Breast epithelium (tissue), 3 donors: ENCODE measurements around the gene SERPINB6.

Experiments used
- CTCF ChIP-seq, 3 donors: fragments of 450-650 bp; IDR thresholded peaks; one replicate each; pipeline ENCODE4 v1.5.1; 2016 to 2017; ENCODE audit warnings: antibody characterized with exemption in 3 of 3, mild to moderate bottlenecking in 3 of 3, moderate library complexity in 3 of 3
- POLR2A ChIP-seq: fragments of 450-650 bp; IDR thresholded peaks from one replicate; pipeline ENCODE4 v1.6.1; 2016; ENCODE audit warnings: antibody characterized with exemption, mild to moderate bottlenecking, moderate library complexity

GRCh38 chr6:2976060-2976459 lies 4.7 kb upstream of the SERPINB6 start:
- no peak for TF ChIP-seq CTCF (IDR thresholded peaks at IDR 0.05)
- TF ChIP-seq POLR2A = no peak
